GM21529 (cell line): ENCODE results near the gene LCE5A.
"Not testable (repeated sequence)": the region's sequence is repeated elsewhere in the genome, so short reads cannot be mapped to it uniquely, and the experiment has no call there.

Source experiments
- ATAC-seq: cut with Tn5 transposase; IDR thresholded peaks from one replicate; pipeline ENCODE4 v1.9.1; 2021; ENCODE audit not compliant: unreplicated experiment

Gene LCE5A

DNA sequence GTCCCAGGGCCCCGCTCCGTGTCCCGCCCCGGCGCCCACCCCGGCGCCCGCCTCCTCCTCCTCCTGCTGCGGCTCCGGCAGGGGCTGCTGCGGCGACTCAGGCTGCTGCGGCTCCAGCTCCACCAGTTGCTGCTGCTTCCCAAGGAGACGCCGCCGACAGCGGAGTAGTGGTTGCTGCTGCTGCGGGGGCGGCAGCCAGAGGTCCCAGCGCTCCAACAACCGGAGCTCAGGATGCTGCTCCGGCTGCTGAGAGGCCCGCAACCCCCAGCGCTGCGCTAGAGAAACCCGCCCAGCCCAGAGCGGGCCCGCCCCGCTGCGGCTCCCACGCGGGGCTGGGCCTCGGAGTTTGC, 4.8 kb downstream of the LCE5A start:
- no peak for ATAC-seq

DNA sequence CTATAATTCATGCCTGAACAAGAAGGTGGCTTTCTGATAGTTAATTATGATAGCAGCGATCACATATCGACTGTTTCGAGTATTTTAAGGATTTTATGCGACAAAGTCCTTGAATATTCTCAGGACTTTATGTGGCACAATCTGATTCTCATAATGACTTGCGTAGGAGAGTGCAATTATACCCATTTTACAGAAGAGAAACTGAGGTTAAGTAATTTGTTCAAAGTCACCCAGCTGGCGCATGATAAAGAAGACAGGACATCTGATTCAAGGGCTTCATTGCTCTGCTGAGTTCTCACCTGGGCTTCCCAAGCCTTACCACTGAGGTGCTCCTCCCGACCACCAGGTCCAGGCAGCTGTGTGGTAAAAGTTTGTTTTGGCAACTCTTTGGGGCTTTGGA, 5.5 kb downstream of the LCE5A start:
- ATAC-seq: no peak

DNA sequence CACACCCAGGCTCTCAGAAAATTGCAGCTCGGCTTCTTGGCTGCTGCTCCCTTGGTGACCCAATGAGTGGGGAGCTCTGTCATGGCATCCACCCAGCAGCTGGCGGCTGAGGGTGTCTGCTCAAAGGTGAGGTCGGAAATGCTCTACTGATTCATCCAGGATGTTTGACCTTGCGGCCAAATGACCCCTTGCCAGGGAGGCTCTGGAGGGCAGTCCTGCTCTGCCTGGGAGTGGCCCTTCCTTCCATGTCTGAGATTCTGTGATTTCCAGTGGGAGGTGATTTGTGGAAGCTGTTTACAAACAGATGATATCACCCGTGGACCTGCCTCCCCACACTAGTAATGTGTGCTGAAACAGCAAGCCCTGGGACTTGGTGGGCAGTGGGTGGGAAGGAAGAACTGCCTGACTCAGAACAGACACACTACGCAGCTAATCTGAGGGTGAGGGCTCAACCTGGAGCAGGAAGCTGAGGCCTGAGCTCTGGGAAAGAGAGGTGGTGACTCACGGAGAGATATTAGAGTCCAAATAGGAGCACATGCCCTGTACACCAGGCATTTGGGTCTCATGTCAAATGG, 6.7 kb downstream of the LCE5A start:
- ATAC-seq: no peak

DNA sequence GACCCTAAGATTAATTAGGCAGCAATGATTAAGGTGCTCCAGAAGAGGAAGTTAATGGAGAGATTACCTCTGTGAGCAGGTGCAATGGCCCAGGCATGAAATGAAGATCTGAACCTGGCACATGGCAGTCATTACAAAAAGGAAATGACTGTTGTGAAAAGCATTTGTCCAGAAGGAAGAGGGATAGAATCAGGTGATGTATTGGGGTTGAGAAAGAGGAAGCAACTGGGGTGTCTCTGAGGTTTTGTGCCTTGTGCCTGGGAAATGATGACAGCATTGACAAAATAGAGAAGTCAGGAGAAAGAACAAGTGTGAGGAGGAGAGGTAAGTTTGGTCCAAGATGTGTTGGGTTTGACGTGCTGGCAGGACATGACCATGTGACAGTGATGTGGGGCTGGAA, 9.2 kb downstream of the LCE5A start:
- ATAC-seq: no peak

DNA sequence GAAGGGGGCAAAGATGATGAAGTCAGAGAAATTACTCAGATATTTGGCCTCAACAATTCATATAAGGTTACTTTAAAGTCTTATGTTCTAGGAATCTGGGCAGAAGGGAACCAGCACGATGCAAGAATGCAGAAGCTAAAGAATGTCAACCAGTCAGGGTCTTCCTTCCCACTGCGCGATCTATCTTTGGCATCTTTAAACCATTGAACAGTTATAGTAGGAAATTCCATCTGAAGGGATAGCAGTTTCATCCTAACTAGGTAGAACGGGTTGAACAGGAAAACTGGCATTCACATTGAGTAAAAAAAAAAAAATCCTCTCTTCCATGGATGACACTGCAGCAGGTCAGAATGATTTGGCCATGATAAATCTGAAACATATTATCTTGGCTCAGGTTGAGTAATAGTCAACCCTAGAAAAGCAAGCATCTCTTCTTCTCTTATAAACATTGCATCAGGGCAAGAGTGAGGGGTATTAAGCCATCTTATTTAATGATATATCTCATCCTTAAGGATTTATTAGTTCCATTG, 10.0 kb downstream of the LCE5A start:
- ATAC-seq: no peak

DNA sequence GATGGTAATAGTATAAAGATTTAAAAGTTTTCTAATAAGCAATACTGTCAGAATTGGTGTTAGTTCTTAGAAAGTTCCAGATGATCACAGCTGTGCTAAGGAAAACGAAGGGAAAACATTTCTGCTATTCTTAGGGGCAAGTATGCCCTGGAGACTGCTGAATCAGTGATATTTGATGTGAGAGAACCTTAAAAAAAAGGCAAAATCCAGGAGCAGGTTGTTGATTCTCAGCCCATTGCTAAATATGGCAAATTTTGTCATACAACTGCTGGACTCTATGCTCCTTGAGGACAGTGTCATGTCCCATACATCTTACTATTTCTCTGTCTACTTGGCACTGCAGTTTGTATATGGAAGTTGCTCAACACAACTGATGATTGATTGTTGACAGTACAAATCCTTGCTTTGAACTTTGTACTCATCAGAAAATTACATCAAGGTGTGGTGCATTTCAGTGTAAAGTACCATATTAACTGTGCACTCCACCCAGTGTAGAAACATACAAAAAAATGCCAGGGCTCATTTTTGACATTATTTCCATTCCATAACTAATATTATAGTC, 14.6 kb downstream of the LCE5A start:
- ATAC-seq: no peak

DNA sequence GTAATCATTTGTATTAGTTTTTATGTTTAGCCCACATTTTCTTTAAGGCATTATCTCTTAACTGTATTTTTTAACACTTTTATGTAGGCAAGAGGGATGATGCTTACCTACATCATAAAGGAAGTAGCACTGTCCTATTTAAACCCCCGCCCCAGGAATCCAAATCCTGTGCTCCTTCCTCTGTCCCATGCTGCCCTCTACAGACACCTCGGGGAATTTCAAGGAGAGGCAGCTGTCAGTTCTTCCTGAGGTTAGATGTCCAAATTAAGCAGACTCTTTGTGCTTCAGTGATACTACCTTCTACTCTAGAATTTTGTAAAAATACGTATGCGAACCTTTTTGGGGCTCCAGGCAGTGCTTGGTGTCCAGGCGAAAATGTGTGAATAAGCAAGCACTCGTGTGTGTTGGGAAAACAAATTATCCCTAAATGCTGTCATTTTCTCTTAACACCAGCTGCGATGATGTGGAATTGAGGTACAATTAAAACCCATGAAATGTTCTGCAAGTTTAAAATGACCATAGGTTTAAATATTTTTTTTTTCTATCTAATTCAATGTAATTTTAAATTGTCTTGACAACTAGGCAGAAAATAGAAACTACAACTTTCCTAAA, 22.8 kb downstream of the LCE5A start:
- ATAC-seq: no peak

DNA sequence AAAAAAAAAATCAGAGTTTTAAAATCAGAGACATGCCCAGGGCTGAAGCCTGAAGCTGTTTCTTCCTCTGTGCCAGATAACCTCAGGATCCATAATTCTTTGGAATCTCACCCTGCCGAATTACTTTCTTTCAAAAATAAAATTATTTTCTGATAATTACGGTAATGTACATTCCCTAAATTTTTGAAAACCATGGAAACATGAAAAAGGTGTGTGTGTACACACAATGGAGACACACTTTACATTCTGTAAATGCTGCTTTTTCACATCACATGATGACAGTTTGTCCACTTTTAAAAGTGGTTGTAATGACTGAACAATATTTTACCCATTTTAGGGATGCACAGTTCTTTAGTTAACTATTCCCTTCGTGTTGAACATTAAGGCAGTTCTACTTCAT, 25.2 kb downstream of the LCE5A start:
- no peak for ATAC-seq

DNA sequence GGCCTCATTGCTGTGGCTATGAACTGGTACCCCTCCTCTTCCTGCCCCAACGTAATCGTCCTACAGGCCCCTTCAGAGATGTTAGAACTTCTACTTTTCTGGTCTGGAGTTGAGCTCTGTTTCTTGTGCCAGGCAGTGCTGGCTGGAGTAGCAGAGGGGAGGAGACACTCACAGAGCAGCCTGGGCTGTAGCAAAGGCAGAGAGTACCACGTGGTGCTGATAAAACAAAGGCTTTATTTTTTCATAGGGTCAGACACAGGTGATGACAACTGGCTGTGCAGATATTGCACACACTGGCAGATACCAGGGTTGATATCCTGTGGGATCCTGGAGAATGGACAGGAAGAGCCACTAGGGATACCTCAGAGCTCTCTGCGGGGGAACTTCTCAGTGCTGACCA, 26.9 kb downstream of the LCE5A start:
- ATAC-seq: no peak

DNA sequence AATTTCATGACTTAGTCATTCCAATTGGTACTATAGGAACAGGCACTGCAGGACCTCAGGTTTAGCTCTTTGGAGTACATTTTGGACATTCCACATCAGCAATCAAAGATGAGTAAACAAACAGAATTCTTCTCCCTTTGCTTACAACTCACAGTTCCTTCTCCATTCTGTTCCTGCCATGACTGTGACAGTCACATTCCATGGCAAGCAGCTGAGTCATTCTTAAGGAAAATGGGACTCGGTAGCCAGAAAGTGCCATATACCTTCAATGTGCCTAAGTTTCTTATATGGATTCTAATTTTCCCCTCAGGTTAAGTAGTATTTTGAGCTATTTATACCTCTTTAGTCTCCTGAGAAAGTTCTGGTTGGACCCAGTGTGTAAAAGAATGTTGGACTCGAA, 29.3 kb downstream of the LCE5A start:
- no peak for ATAC-seq

DNA sequence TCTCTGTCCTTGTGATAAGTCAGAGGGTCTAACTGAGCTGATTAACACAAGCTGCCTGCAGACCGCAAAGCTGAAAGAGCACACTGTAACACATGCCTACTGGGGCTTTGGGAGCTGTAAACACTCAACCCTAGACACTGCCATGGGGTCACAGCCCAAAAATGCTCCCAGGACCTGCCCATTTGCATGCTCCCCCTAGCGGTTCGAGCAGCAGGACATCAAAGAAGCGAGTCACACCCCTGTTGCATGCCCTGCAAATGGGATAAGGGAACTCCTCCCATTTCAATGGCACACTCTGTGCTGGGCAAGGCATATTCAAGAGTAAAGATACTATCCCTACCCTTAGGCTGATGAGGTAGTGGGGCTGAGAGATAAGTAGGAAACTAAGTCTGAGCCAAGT, 33.2 kb downstream of the LCE5A start:
- no peak for ATAC-seq

DNA sequence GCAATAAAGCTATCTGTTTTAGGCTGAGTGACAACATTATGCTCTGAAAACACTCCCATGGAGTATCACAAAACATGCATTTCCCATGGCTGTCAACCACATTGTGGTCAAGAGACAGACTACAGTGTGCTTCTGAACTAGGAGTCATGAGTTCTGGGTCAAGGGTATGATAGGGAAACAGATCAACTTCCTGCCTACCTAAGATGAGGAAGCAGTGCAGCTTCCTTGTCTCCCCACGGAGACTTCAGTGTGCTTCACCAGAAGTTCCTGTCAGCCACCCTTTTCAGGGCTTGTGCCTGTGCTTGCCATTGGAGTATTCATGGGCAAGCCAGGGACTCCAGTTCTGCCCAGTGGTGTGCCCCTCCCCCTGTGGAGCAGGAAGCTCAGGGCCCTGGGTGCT, 36.1 kb downstream of the LCE5A start:
- ATAC-seq: no peak

DNA sequence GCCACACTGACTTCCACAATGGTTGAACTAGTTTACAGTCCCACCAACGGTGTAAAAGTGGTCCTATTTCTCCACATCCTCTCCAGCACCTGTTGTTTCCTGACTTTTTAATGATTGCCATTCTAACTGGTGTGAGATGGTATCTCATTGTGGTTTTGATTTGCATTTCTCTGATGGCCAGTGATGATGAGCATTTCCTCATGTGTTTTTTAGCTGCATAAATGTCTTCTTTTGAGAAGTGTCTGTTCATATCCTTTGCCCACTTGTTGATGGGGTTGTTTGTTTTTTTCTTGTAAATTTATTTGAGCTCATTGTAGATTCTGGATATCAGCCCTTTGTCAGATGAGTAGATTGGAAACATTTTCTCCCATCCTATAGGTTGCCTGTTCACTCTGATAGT, 37.8 kb downstream of the LCE5A start:
- not testable (repeated sequence) for ATAC-seq
